KMS-11 (cell line): ENCODE results near the gene NT5DC4.

Source experiments
- H2AFZ ChIP-seq: fragments of 200-600 bp; sonication (generic); 2 replicates; pipeline ENCODE4 v1.6.1; 2016; ENCODE audit warnings: antibody characterized with exemption, mixed run types, low read depth
- H3K27ac ChIP-seq: fragments of 200-600 bp; sonication (generic); 2 replicates; pipeline ENCODE4 v1.6.1; 2016; ENCODE audit warnings: mild to moderate bottlenecking, mixed run types
- H3K27me3 ChIP-seq: fragments of 200-600 bp; sonication (generic); 2 replicates; pipeline ENCODE4 v1.6.1; 2017; ENCODE audit warnings: mild to moderate bottlenecking, low read depth, mixed run types, moderate library complexity; ENCODE audit not compliant: insufficient read depth
- H3K36me3 ChIP-seq: fragments of 200-600 bp; sonication (generic); 2 replicates; pipeline ENCODE4 v1.6.1; 2017; ENCODE audit warnings: mild to moderate bottlenecking, mixed run types; ENCODE audit not compliant: insufficient read depth
- H3K4me1 ChIP-seq: fragments of 200-600 bp; sonication (generic); 2 replicates; pipeline ENCODE4 v1.6.1; 2016; ENCODE audit warnings: mild to moderate bottlenecking, low read depth, mixed run types; ENCODE audit not compliant: poor library complexity, severe bottlenecking
- H3K4me2 ChIP-seq: fragments of 200-600 bp; sonication (generic); 2 replicates; pipeline ENCODE4 v1.7.0; 2016; ENCODE audit warnings: mild to moderate bottlenecking, mixed run types
- H3K4me3 ChIP-seq: fragments of 200-600 bp; sonication (generic); IDR thresholded peaks from 2 replicates; pipeline ENCODE4 v1.6.1; 2017; ENCODE audit warnings: low read depth, low read length, mixed read lengths; ENCODE audit not compliant: insufficient read depth
- H3K79me2 ChIP-seq: fragments of 200-600 bp; sonication (generic); 2 replicates; pipeline ENCODE4 v1.6.1; 2016; ENCODE audit warnings: low read depth, mixed run types; ENCODE audit not compliant: insufficient read depth
- H3K9ac ChIP-seq: fragments of 200-600 bp; sonication (generic); 2 replicates; pipeline ENCODE4 v1.6.1; 2016; ENCODE audit warnings: mild to moderate bottlenecking, mixed run types
- H4K20me1 ChIP-seq: fragments of 200-600 bp; sonication (generic); 2 replicates; pipeline ENCODE4 v1.6.1; 2016; ENCODE audit warnings: mild to moderate bottlenecking, mixed run types; ENCODE audit not compliant: insufficient read depth
- CTCF ChIP-seq: fragments of 200-600 bp; sonication (generic); conservative IDR thresholded peaks from 2 replicates; pipeline ENCODE4 v1.6.1; 2017; ENCODE audit warnings: low read depth, mild to moderate bottlenecking, antibody characterized with exemption, low read length, moderate library complexity, mixed read lengths

NT5DC4 gene

GRCh38 chr2:112784199-112785189, 63.7 kb downstream of the NT5DC4 start, which contains the start of gene IL1A:
Gene IL1A, minus strand, starts transcription at chr2:112784493. Its CDS starts 723 bp downstream, at chr2:112783770.
- TF ChIP-seq CTCF = no peak
- Histone ChIP-seq H3K79me2 (no peaks in the 10 kb centered on the region), H2AFZ (no peak within 1 kb of the TSS), H4K20me1 (no peaks in the 10 kb centered on the region), H3K27me3 (no peaks in the 10 kb centered on the region), H3K9ac (no peak within 1 kb of the TSS), H3K4me3 (no peak within 1 kb of the TSS), H3K4me2 (no peak within 1 kb of the TSS), H3K4me1 (no peaks in the 10 kb centered on the region), H3K27ac (no peak within 1 kb of the TSS), H3K36me3 (no peaks in the 10 kb centered on the region)

GRCh38 chr2:112787294-112787693, 66.5 kb downstream of the NT5DC4 start:
- no peak overlapping the region for H3K9ac ChIP-seq
- no peak overlapping the region for H2AFZ ChIP-seq
- H3K27ac ChIP-seq = no peak overlapping the region
- H3K4me3 ChIP-seq = no peak overlapping the region
- H3K4me2 ChIP-seq = no peak overlapping the region
- H3K27me3 ChIP-seq = no peaks in the 10 kb centered on the region
- no peaks in the 10 kb centered on the region for H3K36me3 ChIP-seq
- H3K79me2 ChIP-seq = no peaks in the 10 kb centered on the region
- H4K20me1 ChIP-seq = no peaks in the 10 kb centered on the region
- no peaks in the 10 kb centered on the region for H3K4me1 ChIP-seq
- no peak for TF ChIP-seq CTCF

- Histone ChIP-seq H3K9ac (no peak overlapping the region), H3K27ac (no peak overlapping the region)
Measured at GRCh38 chr2:112787729-112788393, 67.0 kb downstream of the NT5DC4 start.

GRCh38 chr2:112788653-112789052, 67.8 kb downstream of the NT5DC4 start:
- no peak overlapping the region for H3K4me3 ChIP-seq
- no peak overlapping the region for H3K4me2 ChIP-seq
- no peaks in the 10 kb centered on the region for H3K4me1 ChIP-seq
- no peaks in the 10 kb centered on the region for H3K36me3 ChIP-seq
- H2AFZ ChIP-seq = no peak overlapping the region
- H3K27me3 ChIP-seq = no peaks in the 10 kb centered on the region
- TF ChIP-seq CTCF = no peak
- no peaks in the 10 kb centered on the region for H3K79me2 ChIP-seq
- no peaks in the 10 kb centered on the region for H4K20me1 ChIP-seq
- H3K27ac ChIP-seq = no peak overlapping the region
- no peak overlapping the region for H3K9ac ChIP-seq

More at GRCh38 chr2:112787729-112788393, 67.0 kb downstream of the NT5DC4 start:
- no peak overlapping the region for H3K4me2 ChIP-seq
- no peaks in the 10 kb centered on the region for H3K36me3 ChIP-seq
- TF ChIP-seq CTCF = no peak
- no peaks in the 10 kb centered on the region for H3K4me1 ChIP-seq
- no peak overlapping the region for H2AFZ ChIP-seq
- H3K27me3 ChIP-seq = no peaks in the 10 kb centered on the region
- no peaks in the 10 kb centered on the region for H3K79me2 ChIP-seq
- H3K4me3 ChIP-seq = no peak overlapping the region
- H4K20me1 ChIP-seq = no peaks in the 10 kb centered on the region
